H1 (cell line): Measurements from ENCODE around the gene SNX25. TPM values are rescaled to one million over a fixed set of nuclear protein-coding genes. Genes with fewer than 3 reads are reported as not detected.

Source experiments
- BCL11A ChIP-seq, 2 experiments: IDR thresholded peaks; one replicate each; pipeline ENCODE4 v1.6.1; 2011; ENCODE audit warnings: low read depth in 2 of 2, low read length in 2 of 2, mild to moderate bottlenecking in 2 of 2
- CHD2 ChIP-seq: IDR thresholded peaks from 2 replicates; pipeline ENCODE4 v1.6.1; 2012; ENCODE audit warnings: low read length, improper control_type of control experiment
- FOSL1 ChIP-seq: IDR thresholded peaks from 2 replicates; pipeline ENCODE4 v1.6.1; 2011; ENCODE audit warnings: mild to moderate bottlenecking, low read depth, low read length, moderate library complexity; ENCODE audit not compliant: insufficient read depth
- KDM4A ChIP-seq: IDR thresholded peaks from one replicate; pipeline ENCODE4 v1.7.1; 2012; ENCODE audit warnings: low read depth, mild to moderate bottlenecking, moderate library complexity, low read length, inconsistent platforms; ENCODE audit not compliant: severe bottlenecking
- MAFK ChIP-seq: IDR thresholded peaks from 2 replicates; pipeline ENCODE4 v1.6.1; 2012; ENCODE audit warnings: low read depth, mild to moderate bottlenecking, improper control_type of control experiment, low read length
- PHF8 ChIP-seq: fragments of 200-600 bp; sonication (generic); conservative IDR thresholded peaks from 2 replicates; pipeline ENCODE4 v1.7.1; 2012; ENCODE audit warnings: low read depth, mild to moderate bottlenecking, inconsistent platforms, low read length, moderate library complexity
- POLR2AphosphoS5 ChIP-seq: IDR thresholded peaks from 2 replicates; pipeline ENCODE4 v1.6.1; 2011; ENCODE audit warnings: low read depth, low read length
- RAD21 ChIP-seq, 2 experiments: IDR thresholded peaks in 1 of 2; conservative IDR thresholded peaks in 1 of 2; 2 replicates each; pipeline ENCODE4 v1.6.1; 2011; ENCODE audit warnings: low read depth in 2 of 2, low read length in 2 of 2, improper control_type of control experiment in 1 of 2, inconsistent platforms in 1 of 2, mild to moderate bottlenecking in 1 of 2, moderate library complexity in 1 of 2
- SAP30 ChIP-seq: fragments of 300-600 bp; sonication (generic); IDR thresholded peaks from 2 replicates; pipeline ENCODE4 v1.7.1; 2012; ENCODE audit warnings: low read length, moderate library complexity, mild to moderate bottlenecking, inconsistent platforms; ENCODE audit not compliant: insufficient read depth, insufficient replicate concordance
- SIN3A ChIP-seq, 2 experiments: IDR thresholded peaks in 1 of 2; conservative IDR thresholded peaks in 1 of 2; 2 replicates each; pipeline ENCODE4 v1.6.1; 2011 to 2012; ENCODE audit warnings: low read length in 2 of 2, improper control_type of control experiment in 1 of 2, low read depth in 1 of 2, mild to moderate bottlenecking in 1 of 2
- SIRT6 ChIP-seq: IDR thresholded peaks from one replicate; pipeline ENCODE4 v1.7.1; 2012; ENCODE audit warnings: low read length, inconsistent platforms
- SP2 ChIP-seq: IDR thresholded peaks from 2 replicates; pipeline ENCODE4 v1.6.1; 2012; ENCODE audit warnings: mild to moderate bottlenecking, low read length, inconsistent platforms
- TEAD4 ChIP-seq: IDR thresholded peaks from 2 replicates; pipeline ENCODE4 v1.6.1; 2012; ENCODE audit warnings: low read depth, low read length, inconsistent platforms, mixed read lengths
- polyA plus RNA-seq, 7 experiments: library from polyadenylated mRNA; depleted of rRNA in 3 of 7; stranded (reverse) in 5 of 7; unstranded in 2 of 7; fragments of >200 nt in 5 of 7; fragments of 200-250 nt in 2 of 7; gene quantifications; 1 replicate in 5 of 7; 2 replicates in 1 of 7; 4 replicates in 1 of 7; pipeline versions ENCODE4 v1.2.1 to v1.2.3, GENCODE V29; 2011 to 2013; ENCODE audit warnings: missing spikeins in 2 of 7, mixed read lengths in 2 of 7
- total RNA-seq: library from RNA; stranded (reverse); fragmentation: NEBNext Ultra II Directional; extraction: Animal tissue kit (Norgen Biotek cat#: 25700); gene quantifications from 2 replicates; pipeline ENCODE4 v1.2.1, GENCODE V29; 2021
- TF ChIP-seq, protein P1 (sequence below): IDR thresholded peaks from 2 replicates; pipeline ENCODE4 v1.6.1; 2011; ENCODE audit warnings: low read length, improper control_type of control experiment
- TF ChIP-seq, protein P2 (sequence below): IDR thresholded peaks from 2 replicates; pipeline ENCODE4 v1.6.1; 2012; ENCODE audit warnings: inconsistent platforms
- TF ChIP-seq, protein P3 (sequence below), 3 experiments: IDR thresholded peaks; 1 replicate in 2 of 3; 2 replicates in 1 of 3; pipeline versions ENCODE4 v1.5.1 to v1.6.1; 2011; ENCODE audit warnings: low read length in 3 of 3, mild to moderate bottlenecking in 3 of 3, inconsistent platforms in 2 of 3, low read depth in 1 of 3, moderate library complexity in 1 of 3; ENCODE audit not compliant: insufficient read depth in 1 of 3; ENCODE audit errors: control extremely low read depth in 1 of 3

SNX25 gene
- total and polyA plus RNA-seq, 2 of the 8 experiments (the other 6 are each of a cell fraction or from before 2014, with no cell fraction given) = 5.4 to 19.9 TPM

DNA sequence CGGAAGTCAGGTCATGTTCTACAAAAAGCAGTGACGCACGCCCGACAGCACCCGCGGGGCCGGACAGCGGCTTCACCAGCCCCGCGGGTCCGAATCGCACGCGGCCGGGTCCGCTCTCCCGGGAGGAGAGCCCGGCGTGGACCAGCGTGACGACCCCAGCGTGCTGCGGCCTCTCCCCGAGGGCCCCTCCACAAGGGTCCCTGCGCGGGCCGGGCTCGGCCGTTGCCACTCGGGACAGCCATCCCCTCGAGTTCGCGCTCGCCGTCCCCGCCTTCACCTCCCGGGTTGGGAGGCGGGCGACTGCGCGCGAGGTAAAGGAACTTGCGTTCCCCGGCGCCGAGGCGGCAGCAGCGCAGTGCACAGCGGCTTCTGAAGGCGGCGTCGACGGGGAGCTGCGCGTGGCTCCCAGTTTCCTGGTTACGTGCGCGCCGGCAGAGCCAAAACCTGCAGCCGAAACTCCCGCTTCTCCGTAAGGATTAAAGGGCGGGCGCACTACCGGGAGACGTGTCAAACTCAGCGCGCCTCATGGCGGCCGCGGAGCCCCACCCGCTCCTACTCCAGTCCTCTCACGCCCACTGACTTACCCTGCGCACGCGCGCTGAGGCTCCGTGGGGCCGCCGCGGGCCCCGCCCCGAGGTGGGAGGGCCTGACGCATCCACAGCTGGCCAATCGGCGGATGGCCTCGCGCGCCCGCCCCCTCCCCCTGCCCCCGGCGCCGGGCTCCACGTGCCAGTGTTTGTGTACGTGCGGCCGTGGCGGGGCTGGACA is 186.7 kb downstream of the SNX25 start (continued):
- TF ChIP-seq MAFK (no peak), BCL11A (IDR thresholded peaks at IDR 0.05; ENCODE audit: low read depth in 2 of 2, low read length in 2 of 2) (no peak), PHF8 (peak; percentile 51), SIN3A (conservative IDR thresholded peaks at IDR 0.05 in 1 of 2, IDR thresholded peaks at IDR 0.05 in 1 of 2; ENCODE audit: low read depth in 1 of 2, low read length in 2 of 2) (0 out of 4 replicates have a peak, but pooled peaks of 1 of the 2 experiments have one; percentile 9), FOSL1 (0 out of 2 replicates have a peak, but pooled peaks have one; percentile 6), SP2 (no peak), SAP30 (no peak), TEAD4 (no peak), RAD21 (IDR thresholded peaks at IDR 0.05 in 1 of 2, conservative IDR thresholded peaks at IDR 0.05 in 1 of 2; ENCODE audit: low read depth in 2 of 2, low read length in 2 of 2) (no peak; a peak in 2 of 4 replicates), SIRT6 (no peak), KDM4A (peak; percentile 68), POLR2AphosphoS5 (peak; percentile 55), CHD2 (peak; percentile 51; the same call in 1 of the 2 replicates)
- TF ChIP-seq, protein P1, sequence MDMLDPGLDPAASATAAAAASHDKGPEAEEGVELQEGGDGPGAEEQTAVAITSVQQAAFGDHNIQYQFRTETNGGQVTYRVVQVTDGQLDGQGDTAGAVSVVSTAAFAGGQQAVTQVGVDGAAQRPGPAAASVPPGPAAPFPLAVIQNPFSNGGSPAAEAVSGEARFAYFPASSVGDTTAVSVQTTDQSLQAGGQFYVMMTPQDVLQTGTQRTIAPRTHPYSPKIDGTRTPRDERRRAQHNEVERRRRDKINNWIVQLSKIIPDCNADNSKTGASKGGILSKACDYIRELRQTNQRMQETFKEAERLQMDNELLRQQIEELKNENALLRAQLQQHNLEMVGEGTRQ = no peak
- TF ChIP-seq, protein P2, sequence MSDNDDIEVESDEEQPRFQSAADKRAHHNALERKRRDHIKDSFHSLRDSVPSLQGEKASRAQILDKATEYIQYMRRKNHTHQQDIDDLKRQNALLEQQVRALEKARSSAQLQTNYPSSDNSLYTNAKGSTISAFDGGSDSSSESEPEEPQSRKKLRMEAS = peak; percentile 92
- TF ChIP-seq, protein P3, sequence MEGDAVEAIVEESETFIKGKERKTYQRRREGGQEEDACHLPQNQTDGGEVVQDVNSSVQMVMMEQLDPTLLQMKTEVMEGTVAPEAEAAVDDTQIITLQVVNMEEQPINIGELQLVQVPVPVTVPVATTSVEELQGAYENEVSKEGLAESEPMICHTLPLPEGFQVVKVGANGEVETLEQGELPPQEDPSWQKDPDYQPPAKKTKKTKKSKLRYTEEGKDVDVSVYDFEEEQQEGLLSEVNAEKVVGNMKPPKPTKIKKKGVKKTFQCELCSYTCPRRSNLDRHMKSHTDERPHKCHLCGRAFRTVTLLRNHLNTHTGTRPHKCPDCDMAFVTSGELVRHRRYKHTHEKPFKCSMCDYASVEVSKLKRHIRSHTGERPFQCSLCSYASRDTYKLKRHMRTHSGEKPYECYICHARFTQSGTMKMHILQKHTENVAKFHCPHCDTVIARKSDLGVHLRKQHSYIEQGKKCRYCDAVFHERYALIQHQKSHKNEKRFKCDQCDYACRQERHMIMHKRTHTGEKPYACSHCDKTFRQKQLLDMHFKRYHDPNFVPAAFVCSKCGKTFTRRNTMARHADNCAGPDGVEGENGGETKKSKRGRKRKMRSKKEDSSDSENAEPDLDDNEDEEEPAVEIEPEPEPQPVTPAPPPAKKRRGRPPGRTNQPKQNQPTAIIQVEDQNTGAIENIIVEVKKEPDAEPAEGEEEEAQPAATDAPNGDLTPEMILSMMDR (IDR thresholded peaks at IDR 0.05; ENCODE audit: control extremely low read depth in 1 of 3, insufficient read depth in 1 of 3, low read depth in 1 of 3, low read length in 3 of 3) = no peak
